GM19324 (cell line): ENCODE data around the gene GLT6D1.
"Not testable (repeated sequence)": the region's sequence is repeated elsewhere in the genome, so short reads cannot be mapped to it uniquely, and the experiment has no call there.

ENCODE experiments used
- ATAC-seq: cut with Tn5 transposase; IDR thresholded peaks from one replicate; pipeline ENCODE4 v1.9.1; 2021; ENCODE audit warnings: mild to moderate bottlenecking, moderate library complexity; ENCODE audit not compliant: unreplicated experiment, low FRiP score

The GLT6D1 gene

GRCh38 chr9:135639196-135639595 is at the start of gene GLT6D1:
Gene GLT6D1, minus strand, starts transcription at chr9:135639540. Its CDS starts 353 bp downstream, at chr9:135639187.
- no peak for ATAC-seq

- no peak for ATAC-seq
Observed at GRCh38 chr9:135689011-135689410, 49.7 kb upstream of the GLT6D1 start.

DNA sequence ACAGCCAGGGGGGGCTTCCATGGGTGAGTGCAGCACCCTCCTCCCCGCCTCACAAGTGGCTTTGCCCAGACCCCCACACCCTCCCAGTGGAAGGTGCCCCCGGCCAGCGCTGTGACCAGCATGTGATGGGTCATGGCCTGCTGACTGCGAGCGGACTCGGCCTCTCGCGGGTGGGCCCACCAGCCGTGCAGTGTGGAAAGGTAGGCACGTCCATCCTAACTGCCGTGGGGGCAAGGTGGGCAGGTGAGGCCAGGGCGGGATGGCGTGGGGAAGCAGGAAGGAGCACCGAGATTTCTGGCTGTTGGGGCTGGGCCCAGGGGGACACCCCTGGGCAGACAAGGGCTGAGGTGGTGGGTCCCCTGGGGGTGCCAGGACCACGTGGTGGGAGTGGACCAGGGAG is 47.9 kb upstream of the GLT6D1 start:
- no peak for ATAC-seq

DNA sequence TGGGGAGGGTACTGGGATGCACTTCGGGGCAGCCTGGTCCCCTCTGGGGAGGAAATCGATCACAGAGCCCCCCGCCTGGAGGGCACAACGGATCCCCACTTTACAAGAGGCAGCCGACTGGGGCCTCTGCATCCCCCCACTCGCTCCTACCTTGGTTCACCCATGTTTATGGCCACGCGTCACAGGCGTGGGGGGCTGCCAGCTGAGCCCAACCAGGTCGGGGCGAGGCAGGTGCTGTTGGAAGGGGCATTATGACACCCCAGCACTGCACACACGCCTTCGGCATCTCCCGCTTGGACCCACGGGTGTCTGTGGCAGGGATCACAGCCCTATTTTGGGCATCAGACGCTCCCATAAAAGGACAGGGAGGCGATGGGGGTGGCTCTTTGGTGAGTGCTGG is 45.4 kb upstream of the GLT6D1 start:
- no peak for ATAC-seq

GRCh38 chr9:135683401-135684034 is 44.2 kb upstream of the GLT6D1 start:
- ATAC-seq: no peak

GRCh38 chr9:135681161-135681560 is 41.8 kb upstream of the GLT6D1 start:
- ATAC-seq: no peak

DNA sequence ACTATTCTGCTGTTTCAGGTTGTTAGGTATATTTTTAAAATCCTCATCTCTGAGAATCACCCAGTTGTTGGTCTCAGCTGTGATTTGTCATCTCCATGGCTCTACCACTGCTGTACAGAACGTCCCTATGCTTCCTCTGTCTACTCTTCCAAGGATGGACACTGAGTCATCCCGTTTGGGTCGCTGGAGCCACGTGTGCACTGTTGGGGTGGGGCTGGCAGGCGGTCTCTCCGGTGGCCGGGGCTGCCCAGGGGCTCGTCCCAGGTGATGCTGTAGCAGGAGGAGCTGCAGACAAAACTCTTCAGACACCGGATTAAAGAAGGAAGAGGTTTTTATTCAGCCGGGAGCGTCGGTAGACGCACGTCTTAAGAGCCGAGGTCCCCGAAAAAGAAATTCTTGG is 40.7 kb upstream of the GLT6D1 start:
- ATAC-seq: no peak

- ATAC-seq: no peak
Observed at GRCh38 chr9:135678236-135679017, 39.1 kb upstream of the GLT6D1 start.

DNA sequence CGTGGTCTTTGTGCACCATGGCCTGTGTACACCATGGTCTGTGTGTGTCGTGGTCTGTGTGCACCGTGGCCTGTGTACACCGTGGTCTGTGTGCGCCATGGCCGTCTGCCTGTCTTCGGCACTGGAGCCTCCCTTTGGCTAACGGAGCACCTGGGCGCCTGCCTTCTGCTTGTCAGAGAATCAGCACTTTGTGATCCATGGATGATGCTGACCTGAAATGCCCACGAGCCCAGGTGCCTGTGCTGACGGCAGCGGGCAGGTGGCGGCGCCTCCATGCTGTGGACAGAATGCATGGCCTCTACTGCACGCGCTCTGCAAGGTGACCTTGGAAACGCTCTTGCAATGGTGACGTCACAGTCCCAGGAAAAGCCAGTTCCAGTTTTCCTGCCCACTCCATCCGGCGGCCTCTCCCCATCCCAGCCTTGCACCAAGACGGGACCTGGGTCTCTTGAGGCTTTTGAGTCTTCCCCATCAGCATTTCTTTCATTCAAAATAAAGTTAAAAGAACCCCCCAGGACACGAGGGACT is 38.4 kb upstream of the GLT6D1 start:
- ATAC-seq: no peak

- ATAC-seq: no peak
Observed at GRCh38 chr9:135676891-135677290, 37.6 kb upstream of the GLT6D1 start.

DNA sequence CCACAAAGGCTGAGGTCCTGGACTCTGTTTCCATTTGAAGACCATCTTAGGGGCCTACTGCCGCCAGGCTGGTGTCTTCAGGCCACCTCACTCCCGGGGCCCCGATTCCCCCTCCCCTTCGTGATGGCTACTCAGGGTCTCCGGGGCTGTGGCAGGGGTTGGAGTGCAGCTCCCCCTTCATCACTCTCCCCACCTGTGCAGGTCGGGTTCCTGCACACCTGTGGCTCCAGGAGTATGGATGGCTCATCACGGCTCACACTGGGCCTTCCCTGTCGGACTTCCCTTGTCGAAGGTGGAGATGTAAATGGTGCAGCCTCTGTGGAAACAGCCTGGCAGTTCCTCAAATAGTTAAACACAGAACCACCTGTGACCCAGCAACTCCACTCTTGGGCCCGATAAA is 35.6 kb upstream of the GLT6D1 start:
- no peak for ATAC-seq

GRCh38 chr9:135673941-135674340 is 34.6 kb upstream of the GLT6D1 start:
- no peak for ATAC-seq

- ATAC-seq: not testable (repeated sequence)
Observed at GRCh38 chr9:135672786-135673185, 33.4 kb upstream of the GLT6D1 start.

DNA sequence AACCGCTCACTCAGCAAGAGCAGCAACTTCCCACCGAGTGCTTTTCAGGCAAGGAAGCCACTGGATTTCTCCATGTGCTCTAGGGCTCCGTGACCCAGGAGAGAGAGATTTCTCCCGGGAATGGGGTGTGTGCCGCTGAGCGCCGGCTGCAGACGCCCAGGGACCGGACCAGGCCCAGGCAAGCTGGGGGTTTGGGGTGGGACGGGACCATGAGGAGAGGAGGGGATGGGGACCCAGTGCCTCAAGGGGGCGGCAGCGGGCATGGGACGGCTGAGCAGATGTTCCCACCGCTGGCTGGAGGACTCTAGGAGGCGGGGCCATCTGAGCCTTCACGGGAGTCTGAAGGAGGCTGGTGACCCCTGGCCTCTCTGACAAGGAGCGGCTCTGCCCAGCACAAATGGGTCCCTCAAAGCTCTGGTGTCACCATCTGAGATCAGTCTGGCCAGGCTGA is 32.3 kb upstream of the GLT6D1 start:
- no peak for ATAC-seq

DNA sequence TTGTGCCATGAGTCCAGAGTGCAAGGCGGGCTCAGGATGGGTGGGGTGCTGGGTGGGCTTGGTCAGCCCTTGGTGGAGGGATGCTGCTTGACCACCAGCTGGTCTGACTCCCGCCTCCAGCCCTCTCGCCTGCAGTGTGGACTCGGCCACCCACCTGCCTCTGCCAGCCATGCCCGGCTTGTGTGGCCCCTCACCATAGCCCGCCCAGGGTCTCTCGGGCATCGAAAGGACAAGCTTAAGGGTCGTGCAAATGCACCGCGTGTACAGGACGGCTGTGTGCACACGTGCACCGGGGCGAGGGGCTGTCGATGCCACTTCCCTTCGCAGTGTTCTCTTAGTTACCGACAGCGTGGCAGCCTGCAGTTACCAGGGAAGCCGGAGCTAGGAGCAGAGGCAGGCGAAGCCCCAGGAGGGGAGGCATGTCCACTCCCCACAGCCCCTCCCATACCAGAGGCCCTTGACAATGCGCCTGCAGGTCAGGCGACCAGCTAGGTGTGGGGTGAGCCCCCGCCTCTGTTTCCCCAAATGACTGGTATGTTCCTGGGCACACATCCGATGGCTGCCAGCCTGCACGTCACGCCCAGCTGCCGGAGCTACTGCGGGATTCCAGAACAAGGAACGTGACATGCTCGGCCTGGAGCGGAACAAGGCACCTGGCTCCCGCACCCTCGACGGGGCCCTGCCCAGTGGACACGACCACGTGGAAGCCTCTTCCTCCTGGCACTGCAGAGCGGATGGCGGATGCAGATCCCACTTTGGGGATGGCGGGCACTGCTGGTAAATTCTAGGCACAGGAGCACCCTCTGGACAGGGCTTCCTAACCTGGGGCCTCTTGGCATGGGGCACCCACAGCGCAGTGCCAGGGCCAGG is 31.6 kb upstream of the GLT6D1 start:
- no peak for ATAC-seq

GRCh38 chr9:135669616-135670285 is 30.4 kb upstream of the GLT6D1 start:
- no peak for ATAC-seq

- ATAC-seq: not testable (repeated sequence)
Observed at GRCh38 chr9:135669018-135669417, 29.7 kb upstream of the GLT6D1 start.

- no peak for ATAC-seq
Observed at GRCh38 chr9:135667463-135668001, 28.2 kb upstream of the GLT6D1 start.

GRCh38 chr9:135666534-135667462 is 27.5 kb upstream of the GLT6D1 start:
- no peak for ATAC-seq
